ENCODE results near the gene OSBPL10.

OSBPL10 gene

GRCh38 chr3:31943041-31943440 is 38.0 kb downstream of the OSBPL10 start:
- Histone ChIP-seq H3K27ac (ENCODE audit: low read depth, low read length) (no peak overlapping the region), H3K4me1 (ENCODE audit: control insufficient read depth, insufficient read depth, low read length) (peaks cover 22% of the 10 kb centered on the region), H3K27me3 (ENCODE audit: control insufficient read depth, insufficient read depth, low read length) (no peaks in the 10 kb centered on the region), H3K9me3 (ENCODE audit: control insufficient read depth, insufficient read depth, low read length) (no peaks in the 10 kb centered on the region), H3K36me3 (ENCODE audit: control insufficient read depth, insufficient read depth, low read length) (no peaks in the 10 kb centered on the region), H3K4me3 (ENCODE audit: low read depth, low read length) (no peak overlapping the region), H3K9ac (ENCODE audit: low read depth, low read length) (no peak overlapping the region)

GRCh38 chr3:31942446-31942845 is 38.6 kb downstream of the OSBPL10 start:
- Histone ChIP-seq H3K9me3 (ENCODE audit: control insufficient read depth, insufficient read depth, low read length) (no peaks in the 10 kb centered on the region), H3K4me3 (ENCODE audit: low read depth, low read length) (no peak overlapping the region), H3K36me3 (ENCODE audit: control insufficient read depth, insufficient read depth, low read length) (no peaks in the 10 kb centered on the region), H3K9ac (ENCODE audit: low read depth, low read length) (no peak overlapping the region), H3K4me1 (ENCODE audit: control insufficient read depth, insufficient read depth, low read length) (peaks cover 19% of the 10 kb centered on the region), H3K27me3 (ENCODE audit: control insufficient read depth, insufficient read depth, low read length) (no peaks in the 10 kb centered on the region), H3K27ac (ENCODE audit: low read depth, low read length) (no peak overlapping the region)

- H3K9ac ChIP-seq (ENCODE audit: low read depth, low read length) = no peak overlapping the region
- no peaks in the 10 kb centered on the region for H3K27me3 ChIP-seq (ENCODE audit: control insufficient read depth, insufficient read depth, low read length)
- no peak overlapping the region for H3K4me3 ChIP-seq (ENCODE audit: low read depth, low read length)
- H3K36me3 ChIP-seq (ENCODE audit: control insufficient read depth, insufficient read depth, low read length) = no peaks in the 10 kb centered on the region
- H3K4me1 ChIP-seq (ENCODE audit: control insufficient read depth, insufficient read depth, low read length) = peaks cover 44% of the 10 kb centered on the region
- no peaks in the 10 kb centered on the region for H3K9me3 ChIP-seq (ENCODE audit: control insufficient read depth, insufficient read depth, low read length)
- no peak overlapping the region for H3K27ac ChIP-seq (ENCODE audit: low read depth, low read length)
Measured at GRCh38 chr3:31937225-31937624, 43.8 kb downstream of the OSBPL10 start.

- Histone ChIP-seq H3K27ac (ENCODE audit: low read depth, low read length) (no peak overlapping the region), H3K9ac (ENCODE audit: low read depth, low read length) (no peak overlapping the region), H3K36me3 (ENCODE audit: control insufficient read depth, insufficient read depth, low read length) (no peaks in the 10 kb centered on the region), H3K4me1 (ENCODE audit: control insufficient read depth, insufficient read depth, low read length) (peaks cover 46% of the 10 kb centered on the region), H3K9me3 (ENCODE audit: control insufficient read depth, insufficient read depth, low read length) (no peaks in the 10 kb centered on the region), H3K27me3 (ENCODE audit: control insufficient read depth, insufficient read depth, low read length) (no peaks in the 10 kb centered on the region), H3K4me3 (ENCODE audit: low read depth, low read length) (no peak overlapping the region)
Measured at GRCh38 chr3:31936420-31937060, 44.5 kb downstream of the OSBPL10 start.

- peaks cover 46% of the 10 kb centered on the region for H3K4me1 ChIP-seq (ENCODE audit: control insufficient read depth, insufficient read depth, low read length)
- H3K36me3 ChIP-seq (ENCODE audit: control insufficient read depth, insufficient read depth, low read length) = no peaks in the 10 kb centered on the region
- H3K27ac ChIP-seq (ENCODE audit: low read depth, low read length) = peak overlapping the region; percentile 73
- H3K27me3 ChIP-seq (ENCODE audit: control insufficient read depth, insufficient read depth, low read length) = no peaks in the 10 kb centered on the region
- no peaks in the 10 kb centered on the region for H3K9me3 ChIP-seq (ENCODE audit: control insufficient read depth, insufficient read depth, low read length)
- no peak overlapping the region for H3K4me3 ChIP-seq (ENCODE audit: low read depth, low read length)
- no peak overlapping the region for H3K9ac ChIP-seq (ENCODE audit: low read depth, low read length)
Measured at GRCh38 chr3:31934866-31935265, 46.2 kb downstream of the OSBPL10 start.

GRCh38 chr3:31934018-31934417 is 47.0 kb downstream of the OSBPL10 start:
- H3K9me3 ChIP-seq (ENCODE audit: control insufficient read depth, insufficient read depth, low read length) = no peaks in the 10 kb centered on the region
- H3K27me3 ChIP-seq (ENCODE audit: control insufficient read depth, insufficient read depth, low read length) = no peaks in the 10 kb centered on the region
- no peak overlapping the region for H3K4me3 ChIP-seq (ENCODE audit: low read depth, low read length)
- H3K27ac ChIP-seq (ENCODE audit: low read depth, low read length) = peak overlapping the region; percentile 53
- H3K36me3 ChIP-seq (ENCODE audit: control insufficient read depth, insufficient read depth, low read length) = no peaks in the 10 kb centered on the region
- H3K4me1 ChIP-seq (ENCODE audit: control insufficient read depth, insufficient read depth, low read length) = peaks cover 47% of the 10 kb centered on the region
- H3K9ac ChIP-seq (ENCODE audit: low read depth, low read length) = no peak overlapping the region

- peaks cover 55% of the 10 kb centered on the region for H3K4me1 ChIP-seq (ENCODE audit: control insufficient read depth, insufficient read depth, low read length)
- no peak overlapping the region for H3K4me3 ChIP-seq (ENCODE audit: low read depth, low read length)
- no peak overlapping the region for H3K27ac ChIP-seq (ENCODE audit: low read depth, low read length)
- no peak overlapping the region for H3K9ac ChIP-seq (ENCODE audit: low read depth, low read length)
- H3K36me3 ChIP-seq (ENCODE audit: control insufficient read depth, insufficient read depth, low read length) = no peaks in the 10 kb centered on the region
- H3K9me3 ChIP-seq (ENCODE audit: control insufficient read depth, insufficient read depth, low read length) = no peaks in the 10 kb centered on the region
- H3K27me3 ChIP-seq (ENCODE audit: control insufficient read depth, insufficient read depth, low read length) = no peaks in the 10 kb centered on the region
Measured at GRCh38 chr3:31932990-31933389, 48.1 kb downstream of the OSBPL10 start.

GRCh38 chr3:31929826-31930502 is 51.1 kb downstream of the OSBPL10 start:
- no peak overlapping the region for H3K9ac ChIP-seq (ENCODE audit: low read depth, low read length)

GRCh38 chr3:31927811-31928210 is 53.3 kb downstream of the OSBPL10 start:
- no peak overlapping the region for H3K27ac ChIP-seq (ENCODE audit: low read depth, low read length)

More at GRCh38 chr3:31929826-31930502, 51.1 kb downstream of the OSBPL10 start:
- no peaks in the 10 kb centered on the region for H3K27me3 ChIP-seq (ENCODE audit: control insufficient read depth, insufficient read depth, low read length)
- no peaks in the 10 kb centered on the region for H3K9me3 ChIP-seq (ENCODE audit: control insufficient read depth, insufficient read depth, low read length)
- no peak overlapping the region for H3K27ac ChIP-seq (ENCODE audit: low read depth, low read length)
- H3K36me3 ChIP-seq (ENCODE audit: control insufficient read depth, insufficient read depth, low read length) = no peaks in the 10 kb centered on the region
- no peak overlapping the region for H3K4me3 ChIP-seq (ENCODE audit: low read depth, low read length)
- H3K4me1 ChIP-seq (ENCODE audit: control insufficient read depth, insufficient read depth, low read length) = peaks cover 44% of the 10 kb centered on the region

GRCh38 chr3:31926543-31926942 is 54.5 kb downstream of the OSBPL10 start:
- Histone ChIP-seq H3K4me1 (ENCODE audit: control insufficient read depth, insufficient read depth, low read length) (peaks cover 25% of the 10 kb centered on the region), H3K4me3 (ENCODE audit: low read depth, low read length) (no peak overlapping the region), H3K9ac (ENCODE audit: low read depth, low read length) (no peak overlapping the region), H3K27ac (ENCODE audit: low read depth, low read length) (no peak overlapping the region), H3K9me3 (ENCODE audit: control insufficient read depth, insufficient read depth, low read length) (no peaks in the 10 kb centered on the region), H3K27me3 (ENCODE audit: control insufficient read depth, insufficient read depth, low read length) (no peaks in the 10 kb centered on the region), H3K36me3 (ENCODE audit: control insufficient read depth, insufficient read depth, low read length) (no peaks in the 10 kb centered on the region)

More at GRCh38 chr3:31927811-31928210, 53.3 kb downstream of the OSBPL10 start:
- H3K27me3 ChIP-seq (ENCODE audit: control insufficient read depth, insufficient read depth, low read length) = no peaks in the 10 kb centered on the region
- no peak overlapping the region for H3K4me3 ChIP-seq (ENCODE audit: low read depth, low read length)
- no peak overlapping the region for H3K9ac ChIP-seq (ENCODE audit: low read depth, low read length)
- peaks cover 34% of the 10 kb centered on the region for H3K4me1 ChIP-seq (ENCODE audit: control insufficient read depth, insufficient read depth, low read length)
- no peaks in the 10 kb centered on the region for H3K36me3 ChIP-seq (ENCODE audit: control insufficient read depth, insufficient read depth, low read length)
- no peaks in the 10 kb centered on the region for H3K9me3 ChIP-seq (ENCODE audit: control insufficient read depth, insufficient read depth, low read length)

- no peak overlapping the region for H3K27ac ChIP-seq (ENCODE audit: low read depth, low read length)
- peaks cover 25% of the 10 kb centered on the region for H3K4me1 ChIP-seq (ENCODE audit: control insufficient read depth, insufficient read depth, low read length)
- H3K9me3 ChIP-seq (ENCODE audit: control insufficient read depth, insufficient read depth, low read length) = peaks cover 5% of the 10 kb centered on the region; the same call in 1 of the 2 replicates
- no peak overlapping the region for H3K4me3 ChIP-seq (ENCODE audit: low read depth, low read length)
- H3K36me3 ChIP-seq (ENCODE audit: control insufficient read depth, insufficient read depth, low read length) = no peaks in the 10 kb centered on the region
- H3K9ac ChIP-seq (ENCODE audit: low read depth, low read length) = no peak overlapping the region
- H3K27me3 ChIP-seq (ENCODE audit: control insufficient read depth, insufficient read depth, low read length) = no peaks in the 10 kb centered on the region
Measured at GRCh38 chr3:31925271-31925630, 55.8 kb downstream of the OSBPL10 start.

Measured in HUES48 (cell line).